ENCODE measurements around the gene ADIPOQ.

The ADIPOQ gene

DNA sequence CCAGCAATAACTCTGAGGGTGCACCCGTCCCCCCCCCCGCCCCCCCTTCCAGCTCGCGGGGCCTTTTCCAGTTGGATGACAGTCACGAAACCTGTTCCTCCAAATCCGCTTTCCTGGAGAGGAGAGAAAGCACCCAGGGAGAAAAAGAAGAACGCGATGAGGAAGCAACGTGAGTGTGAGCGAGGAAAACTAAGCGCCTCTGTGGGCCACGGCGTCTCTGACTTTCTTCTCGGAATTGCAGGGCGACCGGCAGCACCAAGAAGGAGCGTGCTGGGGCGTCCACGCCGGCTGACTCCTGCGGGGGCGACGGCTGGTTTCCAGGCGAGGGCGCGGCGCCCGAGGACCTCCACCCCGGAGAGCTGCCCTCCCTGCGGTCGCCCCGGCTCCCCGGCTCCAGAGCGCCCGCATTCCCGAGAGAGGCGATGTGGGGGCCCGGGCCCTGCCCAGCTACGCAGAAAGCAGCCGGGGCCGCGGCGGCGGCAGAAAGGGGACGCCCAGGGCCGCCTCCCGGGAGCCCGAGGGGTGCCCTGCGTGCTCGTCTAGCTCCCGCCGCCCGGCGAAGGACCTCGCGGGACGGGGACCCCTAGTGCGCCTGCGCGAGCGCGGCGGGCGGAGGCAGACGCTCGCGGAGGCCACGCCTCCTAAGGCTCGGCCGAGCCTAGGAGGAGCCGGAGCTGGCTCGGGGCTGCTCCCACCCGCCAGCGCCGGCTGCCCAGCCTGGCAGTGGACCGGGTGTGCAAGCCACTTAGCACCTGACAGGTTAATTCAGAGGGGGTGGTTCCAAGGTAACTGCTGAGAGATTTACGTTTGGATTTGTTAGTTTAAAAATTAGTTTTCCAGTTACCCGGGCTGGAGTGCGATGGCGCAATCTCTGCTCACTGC lies 15.3 kb upstream of the ADIPOQ start:
- POLR2A ChIA-PET: interaction anchor here (0.6 to 1.1 kb wide), 8 partner anchors 8 to 1205 kb away, joined by 3 to 8 read pairs (median 4); partner anchors contain the start of genes DNAJB11, EIF4A2, RFC4 and RPL39L
- Histone ChIP-seq H3K4me1 (ENCODE audit: control insufficient read depth, insufficient read depth, low read length) (no peaks in the 10 kb centered on the region), H3K27ac (ENCODE audit: extremely low read depth, low read depth, low read length) (peak overlapping the region; percentile 63; the same call in 1 of the 2 replicates), H3K4me3 (ENCODE audit: low read depth, low read length) (peak overlapping the region; percentile 43), H3K9me3 (ENCODE audit: control insufficient read depth, insufficient read depth, low read depth, low read length) (no peaks in the 10 kb centered on the region), H3K36me3 (ENCODE audit: control insufficient read depth in 2 of 2, insufficient read depth in 1 of 2, low read length in 2 of 2) (no peaks in the 10 kb centered on the region)
- CTCF ChIA-PET: interaction anchor here (0.6 to 1.3 kb wide), 4 partner anchors 8 to 1588 kb away, joined by 3 to 6 read pairs (median 3); no protein-coding TSS in a partner anchor
- no peak for TF ChIP-seq ZNF140 (tag by site-specific recombination; IDR thresholded peaks at IDR 0.05)
- TF ChIP-seq, protein P1, sequence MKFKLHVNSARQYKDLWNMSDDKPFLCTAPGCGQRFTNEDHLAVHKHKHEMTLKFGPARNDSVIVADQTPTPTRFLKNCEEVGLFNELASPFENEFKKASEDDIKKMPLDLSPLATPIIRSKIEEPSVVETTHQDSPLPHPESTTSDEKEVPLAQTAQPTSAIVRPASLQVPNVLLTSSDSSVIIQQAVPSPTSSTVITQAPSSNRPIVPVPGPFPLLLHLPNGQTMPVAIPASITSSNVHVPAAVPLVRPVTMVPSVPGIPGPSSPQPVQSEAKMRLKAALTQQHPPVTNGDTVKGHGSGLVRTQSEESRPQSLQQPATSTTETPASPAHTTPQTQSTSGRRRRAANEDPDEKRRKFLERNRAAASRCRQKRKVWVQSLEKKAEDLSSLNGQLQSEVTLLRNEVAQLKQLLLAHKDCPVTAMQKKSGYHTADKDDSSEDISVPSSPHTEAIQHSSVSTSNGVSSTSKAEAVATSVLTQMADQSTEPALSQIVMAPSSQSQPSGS (tag by site-specific recombination; IDR thresholded peaks at IDR 0.05; ENCODE audit: low read depth): no peak
- TF ChIP-seq ZNF548 (tag by site-specific recombination; IDR thresholded peaks at IDR 0.05): no peak
- no peak for TF ChIP-seq ZNF16 (tag by site-specific recombination; IDR thresholded peaks at IDR 0.05; ENCODE audit: low read depth)
- no peak for TF ChIP-seq ZNF621 (tag by site-specific recombination; IDR thresholded peaks at IDR 0.05)
- TF ChIP-seq ZNF138 (tag by site-specific recombination; IDR thresholded peaks at IDR 0.05; ENCODE audit: borderline replicate concordance): no peak
- TF ChIP-seq ZNF555 (tag by site-specific recombination; conservative IDR thresholded peaks at IDR 0.05): no peak
- no peak for TF ChIP-seq SCRT1 (tag by site-specific recombination; IDR thresholded peaks at IDR 0.05; ENCODE audit: borderline replicate concordance)
- TF ChIP-seq KLF10 (tag by site-specific recombination; IDR thresholded peaks at IDR 0.05): no peak
- no peak for TF ChIP-seq GLI4 (tag by site-specific recombination; IDR thresholded peaks at IDR 0.05)
- TF ChIP-seq ZNF501 (tag by site-specific recombination; IDR thresholded peaks at IDR 0.05): 0 out of 2 replicates have a peak, but pooled peaks have one; percentile 49
- TF ChIP-seq ZNF624 (tag by site-specific recombination; IDR thresholded peaks at IDR 0.05): no peak
- no peak for TF ChIP-seq ZNF670 (tag by site-specific recombination; IDR thresholded peaks at IDR 0.05; ENCODE audit: low read depth)
- no peak for TF ChIP-seq ZNF221 (tag by site-specific recombination; IDR thresholded peaks at IDR 0.05; ENCODE audit: borderline replicate concordance)
- TF ChIP-seq, protein P2, sequence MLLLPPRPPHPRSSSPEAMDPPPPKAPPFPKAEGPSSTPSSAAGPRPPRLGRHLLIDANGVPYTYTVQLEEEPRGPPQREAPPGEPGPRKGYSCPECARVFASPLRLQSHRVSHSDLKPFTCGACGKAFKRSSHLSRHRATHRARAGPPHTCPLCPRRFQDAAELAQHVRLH (tag by site-specific recombination; IDR thresholded peaks at IDR 0.05): no peak
- no peak for TF ChIP-seq ZNF157 (tag by site-specific recombination; IDR thresholded peaks at IDR 0.05)
- no peak for TF ChIP-seq ZNF510 (tag by site-specific recombination; IDR thresholded peaks at IDR 0.05; ENCODE audit: insufficient replicate concordance)
- no peak for TF ChIP-seq ZNF544 (tag by site-specific recombination; IDR thresholded peaks at IDR 0.05)
- TF ChIP-seq ZNF335 (tag by site-specific recombination; conservative IDR thresholded peaks at IDR 0.05): peak; percentile 57
- TF ChIP-seq ZNF521 (tag by site-specific recombination; IDR thresholded peaks at IDR 0.05): no peak
- TF ChIP-seq ZNF132 (tag by site-specific recombination; IDR thresholded peaks at IDR 0.05; ENCODE audit: borderline replicate concordance): no peak
- TF ChIP-seq MZF1 (tag by site-specific recombination; IDR thresholded peaks at IDR 0.05; ENCODE audit: borderline replicate concordance): no peak
- no peak for TF ChIP-seq EGR2 (tag by site-specific recombination; IDR thresholded peaks at IDR 0.05; ENCODE audit: low read depth)
- TF ChIP-seq, protein P3, sequence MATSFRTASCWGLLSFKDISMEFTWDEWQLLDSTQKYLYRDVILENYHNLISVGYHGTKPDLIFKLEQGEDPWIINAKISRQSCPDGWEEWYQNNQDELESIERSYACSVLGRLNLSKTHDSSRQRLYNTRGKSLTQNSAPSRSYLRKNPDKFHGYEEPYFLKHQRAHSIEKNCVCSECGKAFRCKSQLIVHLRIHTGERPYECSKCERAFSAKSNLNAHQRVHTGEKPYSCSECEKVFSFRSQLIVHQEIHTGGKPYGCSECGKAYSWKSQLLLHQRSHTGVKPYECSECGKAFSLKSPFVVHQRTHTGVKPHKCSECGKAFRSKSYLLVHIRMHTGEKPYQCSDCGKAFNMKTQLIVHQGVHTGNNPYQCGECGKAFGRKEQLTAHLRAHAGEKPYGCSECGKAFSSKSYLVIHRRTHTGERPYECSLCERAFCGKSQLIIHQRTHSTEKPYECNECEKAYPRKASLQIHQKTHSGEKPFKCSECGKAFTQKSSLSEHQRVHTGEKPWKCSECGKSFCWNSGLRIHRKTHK (tag by site-specific recombination; IDR thresholded peaks at IDR 0.05): no peak
- no peak for TF ChIP-seq ZNF114 (tag by site-specific recombination; IDR thresholded peaks at IDR 0.05)
- TF ChIP-seq, protein P4, sequence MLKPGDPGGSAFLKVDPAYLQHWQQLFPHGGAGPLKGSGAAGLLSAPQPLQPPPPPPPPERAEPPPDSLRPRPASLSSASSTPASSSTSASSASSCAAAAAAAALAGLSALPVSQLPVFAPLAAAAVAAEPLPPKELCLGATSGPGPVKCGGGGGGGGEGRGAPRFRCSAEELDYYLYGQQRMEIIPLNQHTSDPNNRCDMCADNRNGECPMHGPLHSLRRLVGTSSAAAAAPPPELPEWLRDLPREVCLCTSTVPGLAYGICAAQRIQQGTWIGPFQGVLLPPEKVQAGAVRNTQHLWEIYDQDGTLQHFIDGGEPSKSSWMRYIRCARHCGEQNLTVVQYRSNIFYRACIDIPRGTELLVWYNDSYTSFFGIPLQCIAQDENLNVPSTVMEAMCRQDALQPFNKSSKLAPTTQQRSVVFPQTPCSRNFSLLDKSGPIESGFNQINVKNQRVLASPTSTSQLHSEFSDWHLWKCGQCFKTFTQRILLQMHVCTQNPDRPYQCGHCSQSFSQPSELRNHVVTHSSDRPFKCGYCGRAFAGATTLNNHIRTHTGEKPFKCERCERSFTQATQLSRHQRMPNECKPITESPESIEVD (tag by site-specific recombination; IDR thresholded peaks at IDR 0.05): no peak
- peak; percentile 36; the same call in 1 of the 2 replicates for TF ChIP-seq ZIC2 (tag by site-specific recombination; IDR thresholded peaks at IDR 0.05)
- TF ChIP-seq YY2 (tag by site-specific recombination; IDR thresholded peaks at IDR 0.05): no peak
- TF ChIP-seq ZNF341 (tag by site-specific recombination; IDR thresholded peaks at IDR 0.05; ENCODE audit: low read depth): peak; percentile 43
- no peak for TF ChIP-seq ZNF391 (tag by site-specific recombination; IDR thresholded peaks at IDR 0.05; ENCODE audit: borderline replicate concordance, low read depth)
- TF ChIP-seq ZNF239 (tag by site-specific recombination; IDR thresholded peaks at IDR 0.05): no peak
- no peak for TF ChIP-seq TRIM28 (IDR thresholded peaks at IDR 0.05; ENCODE audit: borderline replicate concordance, low read length)
- TF ChIP-seq, protein P5, sequence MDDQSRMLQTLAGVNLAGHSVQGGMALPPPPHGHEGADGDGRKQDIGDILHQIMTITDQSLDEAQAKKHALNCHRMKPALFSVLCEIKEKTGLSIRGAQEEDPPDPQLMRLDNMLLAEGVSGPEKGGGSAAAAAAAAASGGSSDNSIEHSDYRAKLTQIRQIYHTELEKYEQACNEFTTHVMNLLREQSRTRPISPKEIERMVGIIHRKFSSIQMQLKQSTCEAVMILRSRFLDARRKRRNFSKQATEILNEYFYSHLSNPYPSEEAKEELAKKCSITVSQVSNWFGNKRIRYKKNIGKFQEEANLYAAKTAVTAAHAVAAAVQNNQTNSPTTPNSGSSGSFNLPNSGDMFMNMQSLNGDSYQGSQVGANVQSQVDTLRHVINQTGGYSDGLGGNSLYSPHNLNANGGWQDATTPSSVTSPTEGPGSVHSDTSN (CRISPR knock-in tag; IDR thresholded peaks at IDR 0.05): no peak

All from HEK293 (cell line).